ENCODE measurements around the gene RPL39L. TPM values are rescaled to one million over a fixed set of nuclear protein-coding genes. Genes with fewer than 3 reads are reported as not detected.

Gene RPL39L
- total and polyA plus RNA-seq, 10 of the 15 experiments (the other 5 are each of a cell fraction or from before 2014, with no cell fraction given) = 12.5 to 67.8 (median 31.3) TPM

DNA sequence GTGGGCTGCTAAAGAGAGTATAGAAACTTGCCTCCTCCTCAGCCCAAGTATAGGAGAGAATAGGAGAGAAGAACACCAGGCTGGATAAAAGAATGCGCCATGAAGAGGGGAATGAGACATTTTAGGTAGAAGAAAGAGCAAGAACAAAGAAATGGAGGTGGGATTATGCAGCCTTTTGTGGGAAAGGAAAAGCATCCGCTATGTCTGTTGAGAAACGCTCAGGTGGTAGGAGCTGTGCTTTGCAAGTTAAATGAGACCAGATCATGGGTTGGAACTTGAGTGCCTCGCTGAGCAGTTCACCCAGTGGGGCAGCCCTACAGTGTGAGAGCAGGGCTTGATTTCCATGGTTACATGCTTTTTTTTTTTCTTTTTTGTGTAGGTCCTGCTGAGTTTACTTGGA lies 46.5 kb upstream of the RPL39L start:
- Histone ChIP-seq H3K9ac (ENCODE audit: control insufficient read depth, insufficient read depth, low read length) (no peak overlapping the region), H3K9me3 (replicated peaks; ENCODE audit: control insufficient read depth, insufficient read depth, low read length) (no peaks in the 10 kb centered on the region; the same call in 2 of the 3 replicates), H3K27ac (ENCODE audit: control insufficient read depth, insufficient read depth) (no peak overlapping the region), H3K79me2 (ENCODE audit: control insufficient read depth, insufficient read depth, low read length) (no peaks in the 10 kb centered on the region), H3K4me1 (ENCODE audit: control insufficient read depth, insufficient read depth, low read length) (peaks cover 8% of the 10 kb centered on the region), H4K20me1 (ENCODE audit: control insufficient read depth, insufficient read depth) (no peaks in the 10 kb centered on the region), H3K4me2 (ENCODE audit: control insufficient read depth, insufficient read depth) (no peak overlapping the region), H3K27me3 (replicated peaks in 1 of 2; ENCODE audit: control insufficient read depth in 2 of 2, insufficient read depth in 2 of 2, low read length in 1 of 2) (no peaks in the 10 kb centered on the region), H2AFZ (ENCODE audit: control insufficient read depth, low read depth, low read length) (no peak overlapping the region), H3K4me3 (no peak overlapping the region), H3K36me3 (ENCODE audit: control insufficient read depth in 2 of 2, insufficient read depth in 2 of 2, low read length in 1 of 2) (no peaks in the 10 kb centered on the region)
- no peak for TF ChIP-seq POU2F2 (IDR thresholded peaks at IDR 0.05; ENCODE audit: borderline replicate concordance, low read depth, low read length)
- no peak for TF ChIP-seq IKZF2 (IDR thresholded peaks at IDR 0.05)
- TF ChIP-seq, protein P1, sequence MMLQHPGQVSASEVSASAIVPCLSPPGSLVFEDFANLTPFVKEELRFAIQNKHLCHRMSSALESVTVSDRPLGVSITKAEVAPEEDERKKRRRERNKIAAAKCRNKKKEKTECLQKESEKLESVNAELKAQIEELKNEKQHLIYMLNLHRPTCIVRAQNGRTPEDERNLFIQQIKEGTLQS (IDR thresholded peaks at IDR 0.05; ENCODE audit: borderline replicate concordance, extremely low read depth, low read depth, low read length) = no peak
- no peak for TF ChIP-seq ZNF207 (IDR thresholded peaks at IDR 0.05; ENCODE audit: borderline replicate concordance)
- TF ChIP-seq POLR2A (IDR thresholded peaks at IDR 0.05; ENCODE audit: low read depth, low read length) = no peak
- TF ChIP-seq ZBED1 (IDR thresholded peaks at IDR 0.05; ENCODE audit: borderline replicate concordance) = no peak
- TF ChIP-seq RELA (IDR thresholded peaks at IDR 0.05; ENCODE audit: borderline replicate concordance, partially characterized antibody) = no peak
- TF ChIP-seq CHD1 (IDR thresholded peaks at IDR 0.05; ENCODE audit: low read depth, low read length) = no peak
- TF ChIP-seq SMARCA5 (IDR thresholded peaks at IDR 0.05) = no peak
- no peak for TF ChIP-seq NFYB (IDR thresholded peaks at IDR 0.05; ENCODE audit: insufficient read depth, low read depth, low read length)
- TF ChIP-seq, protein P2, sequence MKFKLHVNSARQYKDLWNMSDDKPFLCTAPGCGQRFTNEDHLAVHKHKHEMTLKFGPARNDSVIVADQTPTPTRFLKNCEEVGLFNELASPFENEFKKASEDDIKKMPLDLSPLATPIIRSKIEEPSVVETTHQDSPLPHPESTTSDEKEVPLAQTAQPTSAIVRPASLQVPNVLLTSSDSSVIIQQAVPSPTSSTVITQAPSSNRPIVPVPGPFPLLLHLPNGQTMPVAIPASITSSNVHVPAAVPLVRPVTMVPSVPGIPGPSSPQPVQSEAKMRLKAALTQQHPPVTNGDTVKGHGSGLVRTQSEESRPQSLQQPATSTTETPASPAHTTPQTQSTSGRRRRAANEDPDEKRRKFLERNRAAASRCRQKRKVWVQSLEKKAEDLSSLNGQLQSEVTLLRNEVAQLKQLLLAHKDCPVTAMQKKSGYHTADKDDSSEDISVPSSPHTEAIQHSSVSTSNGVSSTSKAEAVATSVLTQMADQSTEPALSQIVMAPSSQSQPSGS (IDR thresholded peaks at IDR 0.05; ENCODE audit: low read length) = no peak
- TF ChIP-seq, protein P3, sequence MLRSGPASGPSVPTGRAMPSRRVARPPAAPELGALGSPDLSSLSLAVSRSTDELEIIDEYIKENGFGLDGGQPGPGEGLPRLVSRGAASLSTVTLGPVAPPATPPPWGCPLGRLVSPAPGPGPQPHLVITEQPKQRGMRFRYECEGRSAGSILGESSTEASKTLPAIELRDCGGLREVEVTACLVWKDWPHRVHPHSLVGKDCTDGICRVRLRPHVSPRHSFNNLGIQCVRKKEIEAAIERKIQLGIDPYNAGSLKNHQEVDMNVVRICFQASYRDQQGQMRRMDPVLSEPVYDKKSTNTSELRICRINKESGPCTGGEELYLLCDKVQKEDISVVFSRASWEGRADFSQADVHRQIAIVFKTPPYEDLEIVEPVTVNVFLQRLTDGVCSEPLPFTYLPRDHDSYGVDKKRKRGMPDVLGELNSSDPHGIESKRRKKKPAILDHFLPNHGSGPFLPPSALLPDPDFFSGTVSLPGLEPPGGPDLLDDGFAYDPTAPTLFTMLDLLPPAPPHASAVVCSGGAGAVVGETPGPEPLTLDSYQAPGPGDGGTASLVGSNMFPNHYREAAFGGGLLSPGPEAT (IDR thresholded peaks at IDR 0.05; ENCODE audit: low read depth) = no peak
- no peak for TF ChIP-seq MTA2 (IDR thresholded peaks at IDR 0.05; ENCODE audit: low read depth)
- no peak for TF ChIP-seq BRCA1 (IDR thresholded peaks at IDR 0.05; ENCODE audit: low read depth, low read length)
- no peak for TF ChIP-seq RFX5 (IDR thresholded peaks at IDR 0.05; ENCODE audit: low read depth, low read length)
- DNase-seq (ENCODE audit: low read depth, low spot score) = no peak
- intact Hi-C loops (cut with micrococcal nuclease; ENCODE audit: unreplicated experiment) = no loop called here
- BruUV-seq (replicated peaks) = no TSS peak
- 63% methylated on average over 4 of the region's 4 CpGs for WGBS (ENCODE audit: insufficient coverage, insufficient replicate concordance, low lambda C conversion rate, missing lambda C conversion rate)
- ChIA-PET POLR2A (no interaction called here), CTCF (no interaction called here), RAD21 (ENCODE audit: unreplicated experiment) (no interaction called here), SMC1A (ENCODE audit: uncharacterized antibody, unreplicated experiment) (no interaction called here)
- in situ Hi-C loops (cut with MboI) = no loop called here
- FAIRE-seq = no peak
- no peak for ATAC-seq

Data from GM12878 (cell line).